Ureter (tissue), 1 donor: ENCODE measurements around the gene TNF. TPM values are rescaled to one million over a fixed set of nuclear protein-coding genes. Genes with fewer than 3 reads are reported as not detected.

Source experiments
- total RNA-seq: library from RNA; stranded (reverse); gene quantifications from one replicate; pipeline ENCODE4 v1.2.4, GENCODE V29; 2023
- donor health status: DM: yes; HTN: yes; CAD: no.

TNF gene
- total RNA-seq, 1 donor from 2014 or later = 0.36 TPM

Other genes starting within 250 kb of the TNF start
- 562 TPM for gene HLA-B, start 218.4 kb upstream of the TNF start, total RNA-seq
- 27.7 TPM for gene MICA, start 172.0 kb upstream of the TNF start, total RNA-seq
- 2.9 TPM for gene MICB, start 77.4 kb upstream of the TNF start, total RNA-seq
- not detected for gene MCCD1, start 46.6 kb upstream of the TNF start, total RNA-seq
- 368 TPM for gene DDX39B, start 33.6 kb upstream of the TNF start, total RNA-seq
- 0.65 TPM for gene ATP6V1G2, start 29.0 kb upstream of the TNF start, total RNA-seq
- 21.9 TPM for gene NFKBIL1, start 28.0 kb upstream of the TNF start, total RNA-seq
- gene LTA, start 3.3 kb upstream of the TNF start, total RNA-seq = not detected
- 0.42 TPM for gene LTB, start 6.9 kb downstream of the TNF start, total RNA-seq
- gene LST1, start 10.7 kb downstream of the TNF start, total RNA-seq = 6.7 TPM
- gene NCR3, start 17.4 kb downstream of the TNF start, total RNA-seq = not detected
- gene AIF1, start 39.7 kb downstream of the TNF start, total RNA-seq = 6.7 TPM
- gene PRRC2A, start 45.1 kb downstream of the TNF start, total RNA-seq = 186 TPM
- gene BAG6, start 77.1 kb downstream of the TNF start, total RNA-seq = 234 TPM
- gene APOM, start 80.3 kb downstream of the TNF start, total RNA-seq = 2.4 TPM
- 21.5 TPM for gene C6orf47, start 85.2 kb downstream of the TNF start, total RNA-seq
- gene GPANK1, start 89.4 kb downstream of the TNF start, total RNA-seq = 15.3 TPM
- gene CSNK2B, start 90.5 kb downstream of the TNF start, total RNA-seq = 149 TPM
- 20.6 TPM for gene LY6G5B, start 94.4 kb downstream of the TNF start, total RNA-seq
- 3.0 TPM for gene LY6G5C, start 105.5 kb downstream of the TNF start, total RNA-seq
- gene ABHD16A, start 127.8 kb downstream of the TNF start, total RNA-seq = 44.5 TPM
- gene LY6G6F, start 131.3 kb downstream of the TNF start, total RNA-seq = not detected
- not detected for gene LY6G6D, start 139.8 kb downstream of the TNF start, total RNA-seq
- gene LY6G6C, start 146.2 kb downstream of the TNF start, total RNA-seq = not detected
- 0.26 TPM for gene MPIG6B, start 147.8 kb downstream of the TNF start, total RNA-seq
- gene DDAH2, start 153.7 kb downstream of the TNF start, total RNA-seq = 33.3 TPM
- 276 TPM for gene CLIC1, start 161.0 kb downstream of the TNF start, total RNA-seq
- gene MSH5, start 164.4 kb downstream of the TNF start, total RNA-seq = 27.8 TPM
- 2.8 TPM for gene SAPCD1, start 187.1 kb downstream of the TNF start, total RNA-seq
- 5.5 TPM for gene VWA7, start 201.8 kb downstream of the TNF start, total RNA-seq
- gene VARS1, start 220.2 kb downstream of the TNF start, total RNA-seq = 105 TPM
- 35.6 TPM for gene LSM2, start 231.4 kb downstream of the TNF start, total RNA-seq
- gene HSPA1L, start 239.7 kb downstream of the TNF start, total RNA-seq = 1.7 TPM
- 191 TPM for gene HSPA1A, start 240.0 kb downstream of the TNF start, total RNA-seq